Activated CD8-positive, alpha-beta memory T cell treated with anti-CD3 and anti-CD28 coated beads, Interleukin-2, amount 50 U/mL, for 1 hour (primary cell): ENCODE measurements around the gene JAK1.

Source experiments
- DNase-seq: peaks from one replicate; pipeline ENCODE4 v3.0.0-alpha.2; 2020; ENCODE audit errors: extremely low read depth

JAK1 gene

DNA sequence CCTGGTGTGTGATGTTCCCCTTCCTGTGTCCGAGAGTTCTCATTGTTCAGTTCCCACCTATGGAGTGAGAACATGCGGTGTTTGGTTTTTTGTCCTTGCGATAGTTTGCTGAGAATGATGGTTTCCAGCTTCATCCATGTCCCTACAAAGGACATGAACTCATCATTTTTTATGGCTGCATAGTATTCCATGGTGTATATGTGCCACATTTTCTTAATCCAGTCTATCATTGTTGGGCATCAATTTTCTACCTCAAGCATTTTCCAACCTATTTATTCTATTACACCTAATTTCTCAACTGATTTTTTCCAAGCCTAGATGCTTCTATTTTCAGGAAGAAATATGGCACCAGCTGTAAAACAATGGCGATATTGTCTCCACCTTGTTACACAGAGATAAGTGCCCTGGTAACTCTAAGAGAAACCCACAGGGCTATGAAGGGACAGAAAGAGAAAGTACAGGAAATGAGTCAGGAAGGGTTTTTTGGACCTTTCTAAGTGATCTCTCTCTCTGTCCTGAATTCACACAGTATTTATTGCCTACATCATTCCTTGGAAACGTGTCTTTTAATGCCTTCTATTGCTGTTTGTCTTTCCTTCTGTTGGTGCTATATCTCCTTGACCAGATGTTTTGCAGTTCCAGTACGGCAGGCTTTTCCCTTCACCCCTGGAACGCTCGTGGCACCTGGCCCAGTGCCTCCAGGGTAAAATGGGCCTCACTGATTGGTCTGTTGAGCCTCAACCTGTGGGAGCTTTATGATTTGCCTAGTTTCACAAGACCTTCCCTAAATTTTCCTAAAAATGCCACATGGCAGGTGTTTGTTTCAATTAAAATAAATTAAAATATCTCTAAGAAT is 14.6 kb upstream of the JAK1 start:
- no peak for DNase-seq

GRCh38 chr1:64979358-64979757 is 13.0 kb upstream of the JAK1 start:
- no peak for DNase-seq

- no peak for DNase-seq
Measured at GRCh38 chr1:64976361-64976760, 10.0 kb upstream of the JAK1 start.

- DNase-seq: no peak
Measured at GRCh38 chr1:64975740-64976139, 9.4 kb upstream of the JAK1 start.

GRCh38 chr1:64975127-64975526 is 8.8 kb upstream of the JAK1 start:
- DNase-seq: no peak

- no peak for DNase-seq
Measured at GRCh38 chr1:64974288-64974825, 8.0 kb upstream of the JAK1 start.

- no peak for DNase-seq
Measured at GRCh38 chr1:64973061-64973647, 6.8 kb upstream of the JAK1 start.

DNA sequence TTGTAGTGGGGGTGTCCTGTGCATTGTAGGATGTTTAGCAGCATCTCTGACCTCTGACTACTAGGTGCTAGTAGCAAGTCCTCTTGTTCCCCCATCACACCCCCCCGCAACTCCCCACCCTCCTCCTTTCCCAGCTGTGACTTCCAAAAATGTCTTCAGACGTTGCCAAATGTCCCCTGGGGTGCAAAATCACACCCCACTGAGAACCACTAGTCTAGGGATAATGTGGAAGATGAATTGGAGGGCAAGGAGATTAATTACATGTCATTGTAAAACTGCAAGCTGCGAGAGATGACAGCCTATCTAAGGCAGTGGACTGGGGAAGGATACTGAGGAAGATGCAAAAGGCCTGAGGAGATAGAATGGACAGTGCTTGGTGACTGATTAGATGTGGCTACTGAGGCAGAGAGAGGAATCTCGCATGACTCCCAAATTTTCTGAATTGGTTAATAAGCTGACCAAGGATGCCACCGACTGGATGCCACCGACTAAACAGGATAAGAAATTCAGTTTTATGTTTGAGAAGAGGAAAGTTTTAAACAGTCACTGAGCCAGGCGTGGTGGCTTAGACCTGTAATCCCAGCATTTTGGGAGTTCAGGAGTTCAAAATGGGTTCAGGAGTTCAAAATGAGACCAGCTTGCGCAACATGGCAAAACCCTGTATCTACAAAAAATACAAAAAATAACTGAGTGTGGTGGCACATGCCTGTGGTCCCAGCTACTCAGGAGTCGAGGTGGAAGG is 3.1 kb upstream of the JAK1 start:
- DNase-seq: no peak

GRCh38 chr1:64967381-64967780 is 1.0 kb upstream of the JAK1 start:
- DNase-seq: no peak

- peak; percentile 51 for DNase-seq
Measured at GRCh38 chr1:64965366-64966157, 787 bp downstream of the JAK1 start.

DNA sequence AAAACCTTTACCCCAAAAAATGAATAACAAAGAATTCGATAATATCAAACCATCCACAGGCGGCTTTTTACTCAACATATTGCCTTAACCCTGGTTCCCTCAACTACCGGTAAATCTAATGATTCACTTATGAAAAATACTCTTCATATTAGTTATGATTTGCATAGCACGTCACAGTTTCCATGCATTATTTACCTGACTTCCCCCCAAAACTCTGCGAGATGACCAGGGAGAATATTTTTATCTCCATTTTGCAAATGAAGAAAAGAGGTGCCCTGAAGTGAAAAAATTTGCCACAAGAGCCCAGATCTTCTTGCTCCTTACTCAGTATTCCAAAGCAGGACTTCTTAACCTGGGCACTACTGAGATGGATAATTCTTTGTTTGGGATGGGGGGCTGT is 2.9 kb downstream of the JAK1 start:
- DNase-seq: no peak

GRCh38 chr1:64962441-64962840 is 3.9 kb downstream of the JAK1 start:
- DNase-seq: peak; percentile 14

- no peak for DNase-seq
Measured at GRCh38 chr1:64961923-64962322, 4.4 kb downstream of the JAK1 start.

DNA sequence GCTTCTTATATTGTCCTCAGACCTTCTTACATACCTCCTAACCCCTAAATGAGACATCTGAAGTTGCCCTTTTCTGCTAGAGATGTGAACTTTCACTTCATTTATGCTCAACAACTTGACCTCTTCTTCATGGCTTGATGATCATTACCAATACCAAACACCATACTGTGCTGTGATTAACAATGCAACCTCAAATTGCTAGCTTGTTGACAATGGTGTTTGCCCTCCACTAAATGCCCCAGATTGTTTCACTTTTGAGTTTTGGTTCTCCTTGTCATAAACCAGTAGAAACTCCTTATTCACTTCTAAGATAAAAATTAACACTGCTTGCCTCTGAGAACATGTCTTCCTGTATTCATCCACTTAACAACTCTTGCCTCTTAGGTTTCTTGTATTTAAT is 5.6 kb downstream of the JAK1 start:
- no peak for DNase-seq

GRCh38 chr1:64959986-64960385 is 6.4 kb downstream of the JAK1 start:
- no peak for DNase-seq

GRCh38 chr1:64956733-64957441 is 9.5 kb downstream of the JAK1 start:
- DNase-seq: no peak

- DNase-seq: no peak
Measured at GRCh38 chr1:64956010-64956640, 10.2 kb downstream of the JAK1 start.

- no peak for DNase-seq
Measured at GRCh38 chr1:64955097-64956009, 11.0 kb downstream of the JAK1 start.

- DNase-seq: no peak
Measured at GRCh38 chr1:64953241-64953640, 13.1 kb downstream of the JAK1 start.
